NCI-H1436 treated with DMSO at 0.1 percent for 48 hours (cell line): Measurements from ENCODE around the gene PKHD1.

ENCODE experiments used
- DNase-seq: peaks from one replicate; lab custom pipeline; 2025; lab: John Stamatoyannopoulos, UW

The PKHD1 gene

GRCh38 chr6:51793393-51793792 is 294.0 kb downstream of the PKHD1 start:
- DNase-seq = no peak

GRCh38 chr6:51792273-51793030 is 295.0 kb downstream of the PKHD1 start:
- DNase-seq = no peak

GRCh38 chr6:51790946-51791345 is 296.5 kb downstream of the PKHD1 start:
- no peak for DNase-seq

GRCh38 chr6:51788121-51788520 is 299.3 kb downstream of the PKHD1 start:
- DNase-seq = no peak

- no peak for DNase-seq
Measured at GRCh38 chr6:51778666-51779065, 308.7 kb downstream of the PKHD1 start.

- no peak for DNase-seq
Measured at GRCh38 chr6:51777618-51778017, 309.8 kb downstream of the PKHD1 start.

- no peak for DNase-seq
Measured at GRCh38 chr6:51775942-51776860, 311.2 kb downstream of the PKHD1 start.

GRCh38 chr6:51768087-51768486 is 319.3 kb downstream of the PKHD1 start:
- no peak for DNase-seq

GRCh38 chr6:51765230-51765629 is 322.2 kb downstream of the PKHD1 start:
- no peak for DNase-seq

- DNase-seq = no peak
Measured at GRCh38 chr6:51753635-51754034, 333.8 kb downstream of the PKHD1 start.

- no peak for DNase-seq
Measured at GRCh38 chr6:51743999-51744398, 343.4 kb downstream of the PKHD1 start.

GRCh38 chr6:51740658-51741057 is 346.8 kb downstream of the PKHD1 start:
- DNase-seq = no peak

GRCh38 chr6:51738614-51739013 is 348.8 kb downstream of the PKHD1 start:
- DNase-seq = no peak

- DNase-seq = no peak
Measured at GRCh38 chr6:51737580-51738360, 349.6 kb downstream of the PKHD1 start.

- DNase-seq = no peak
Measured at GRCh38 chr6:51725155-51725554, 362.3 kb downstream of the PKHD1 start.

GRCh38 chr6:51720327-51720726 is 367.1 kb downstream of the PKHD1 start:
- DNase-seq = no peak

GRCh38 chr6:51719297-51719696 is 368.1 kb downstream of the PKHD1 start:
- no peak for DNase-seq

- no peak for DNase-seq
Measured at GRCh38 chr6:51718533-51718932, 368.9 kb downstream of the PKHD1 start.

GRCh38 chr6:51717477-51717876 is 369.9 kb downstream of the PKHD1 start:
- no peak for DNase-seq

- no peak for DNase-seq
Measured at GRCh38 chr6:51711876-51712275, 375.5 kb downstream of the PKHD1 start.

- no peak for DNase-seq
Measured at GRCh38 chr6:51706086-51706485, 381.3 kb downstream of the PKHD1 start.

GRCh38 chr6:51704932-51705540 is 382.4 kb downstream of the PKHD1 start:
- DNase-seq = no peak
